H1 (cell line): ENCODE results near the gene MMADHC. TPM values are rescaled to one million over a fixed set of nuclear protein-coding genes. Genes with fewer than 3 reads are reported as not detected.

Source experiments
- CBX5 ChIP-seq: fragments of 300-800, 300-1000 bp; sonication (generic); IDR thresholded peaks from 2 replicates; pipeline ENCODE4 v1.7.1; 2016; ENCODE audit warnings: antibody characterized with exemption, low read length, low read depth
- PHF8 ChIP-seq: fragments of 200-600 bp; sonication (generic); conservative IDR thresholded peaks from 2 replicates; pipeline ENCODE4 v1.7.1; 2012; ENCODE audit warnings: low read depth, mild to moderate bottlenecking, inconsistent platforms, low read length, moderate library complexity
- SP2 ChIP-seq: IDR thresholded peaks from 2 replicates; pipeline ENCODE4 v1.6.1; 2012; ENCODE audit warnings: mild to moderate bottlenecking, low read length, inconsistent platforms
- polyA plus RNA-seq, 7 experiments: library from polyadenylated mRNA; depleted of rRNA in 3 of 7; stranded (reverse) in 5 of 7; unstranded in 2 of 7; fragments of >200 nt in 5 of 7; fragments of 200-250 nt in 2 of 7; gene quantifications; 1 replicate in 5 of 7; 2 replicates in 1 of 7; 4 replicates in 1 of 7; pipeline versions ENCODE4 v1.2.1 to v1.2.3, GENCODE V29; 2011 to 2013; ENCODE audit warnings: missing spikeins in 2 of 7, mixed read lengths in 2 of 7
- total RNA-seq: library from RNA; stranded (reverse); fragmentation: NEBNext Ultra II Directional; extraction: Animal tissue kit (Norgen Biotek cat#: 25700); gene quantifications from 2 replicates; pipeline ENCODE4 v1.2.1, GENCODE V29; 2021
- TF ChIP-seq, protein P1 (sequence below): IDR thresholded peaks from 2 replicates; pipeline ENCODE4 v1.6.1; 2011; ENCODE audit warnings: low read length, improper control_type of control experiment

Gene MMADHC
- total and polyA plus RNA-seq, 2 of the 8 experiments (the other 6 are each of a cell fraction or from before 2014, with no cell fraction given), result 61.1 to 130 TPM

DNA sequence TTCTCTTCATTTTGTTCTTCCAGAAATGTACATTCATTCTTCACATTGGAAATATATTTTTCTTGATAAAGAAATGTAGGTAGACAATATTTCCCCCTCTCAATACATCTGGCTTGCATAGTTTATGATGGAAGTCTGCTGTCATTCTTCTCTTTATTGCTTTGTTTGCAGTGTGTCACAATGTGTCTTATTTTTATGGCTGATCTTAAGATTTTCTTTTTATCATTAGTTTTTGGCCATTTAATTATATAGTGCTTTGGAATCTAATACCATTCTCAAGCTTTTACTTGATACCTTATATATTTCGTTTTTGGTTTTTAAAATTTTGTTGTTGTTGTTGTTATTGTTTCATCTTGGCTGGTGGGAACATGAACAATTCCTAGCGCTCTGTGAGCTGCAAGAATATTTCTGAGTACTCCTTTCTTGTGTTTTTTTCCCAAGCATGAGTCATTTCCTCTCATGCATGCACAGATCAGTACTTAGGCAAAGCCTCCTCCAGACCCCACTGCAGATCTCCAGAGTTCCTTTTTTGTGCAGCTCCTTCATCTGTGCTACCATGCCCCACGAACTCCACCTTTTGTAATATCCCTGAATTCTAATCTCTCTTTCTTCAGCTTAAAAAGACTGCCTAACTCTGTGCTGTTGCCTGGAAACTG is 13.7 kb upstream of the MMADHC start (continued):
- TF ChIP-seq, protein P1, sequence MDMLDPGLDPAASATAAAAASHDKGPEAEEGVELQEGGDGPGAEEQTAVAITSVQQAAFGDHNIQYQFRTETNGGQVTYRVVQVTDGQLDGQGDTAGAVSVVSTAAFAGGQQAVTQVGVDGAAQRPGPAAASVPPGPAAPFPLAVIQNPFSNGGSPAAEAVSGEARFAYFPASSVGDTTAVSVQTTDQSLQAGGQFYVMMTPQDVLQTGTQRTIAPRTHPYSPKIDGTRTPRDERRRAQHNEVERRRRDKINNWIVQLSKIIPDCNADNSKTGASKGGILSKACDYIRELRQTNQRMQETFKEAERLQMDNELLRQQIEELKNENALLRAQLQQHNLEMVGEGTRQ, result no peak
- no peak for TF ChIP-seq SP2
- TF ChIP-seq CBX5, result no peak
- TF ChIP-seq PHF8, result no peak
